LHCN-M2 (cell line): ENCODE measurements around the gene CNOT1. TPM values are rescaled to one million over a fixed set of nuclear protein-coding genes. Genes with fewer than 3 reads are reported as not detected.
"Not testable (repeated sequence)": the region's sequence is repeated elsewhere in the genome, so short reads cannot be mapped to it uniquely, and the experiment has no call there.

Source experiments
- DNase-seq: peaks from one replicate; pipeline ENCODE4 v3.0.0-alpha.2; 2012; ENCODE audit warnings: low read depth
- total RNA-seq: library from RNA; depleted of rRNA; stranded (reverse); fragments of >200 nt; gene quantifications from 2 replicates; pipeline ENCODE4 v1.2.3, GENCODE V29; 2014

Gene CNOT1
- total RNA-seq, 1 experiment from 2014 or later = 101 TPM

DNA sequence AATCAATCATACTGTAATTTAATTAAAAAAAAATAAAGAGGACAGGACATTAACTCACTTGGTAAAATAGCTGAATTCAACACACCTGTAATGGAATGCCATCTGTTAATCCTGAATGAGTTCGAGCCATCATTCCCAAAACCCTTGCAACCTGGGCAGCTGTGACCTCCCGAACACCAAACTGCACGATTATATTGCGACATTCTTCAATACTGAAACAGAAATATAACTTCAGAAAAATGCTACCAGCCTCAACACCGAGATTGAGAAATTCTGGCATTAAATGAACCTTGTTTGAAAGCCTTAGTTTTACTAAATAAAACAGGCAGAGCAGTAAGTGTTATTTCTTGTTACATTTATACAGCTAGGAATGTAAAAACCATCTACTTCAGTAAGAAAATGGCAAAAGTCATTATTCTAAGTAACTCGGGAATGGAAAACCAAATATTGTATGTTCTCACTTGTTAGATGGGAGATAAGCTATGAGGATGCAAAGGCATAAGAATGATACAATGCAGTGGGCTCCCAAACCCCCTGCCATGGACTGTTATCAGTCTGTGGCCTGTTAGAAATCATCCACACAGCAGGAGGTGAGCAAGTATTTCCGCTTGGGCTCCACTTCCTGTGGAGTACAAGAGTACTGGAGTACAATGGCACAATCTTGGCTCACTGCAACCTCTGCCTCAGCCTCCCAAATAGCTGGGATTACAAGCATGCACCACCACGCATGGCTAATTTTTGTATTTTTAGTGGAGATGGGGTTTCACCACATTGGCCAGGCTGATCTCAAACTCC lies 46.5 kb downstream of the CNOT1 start:
- no peak for DNase-seq

DNA sequence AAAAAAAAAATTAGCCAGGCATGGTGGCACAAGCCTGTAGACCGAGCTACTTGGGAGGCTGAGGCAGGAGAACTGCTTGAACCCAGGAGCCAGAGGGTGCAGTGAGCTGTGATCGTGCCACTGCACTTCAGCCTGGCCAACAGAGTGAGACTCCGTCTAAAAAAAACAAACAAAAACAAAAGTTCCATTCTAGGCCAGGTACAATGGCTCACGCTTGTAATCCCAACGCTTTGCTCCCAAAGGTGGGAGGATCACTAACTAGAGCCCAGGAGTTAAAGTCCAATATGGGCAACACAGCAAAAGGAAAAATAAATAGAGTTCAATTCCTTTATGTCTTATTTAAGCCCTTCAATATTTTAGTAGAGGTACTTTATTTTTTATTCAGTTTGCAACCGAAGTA lies 47.5 kb downstream of the CNOT1 start:
- DNase-seq = no peak

DNA sequence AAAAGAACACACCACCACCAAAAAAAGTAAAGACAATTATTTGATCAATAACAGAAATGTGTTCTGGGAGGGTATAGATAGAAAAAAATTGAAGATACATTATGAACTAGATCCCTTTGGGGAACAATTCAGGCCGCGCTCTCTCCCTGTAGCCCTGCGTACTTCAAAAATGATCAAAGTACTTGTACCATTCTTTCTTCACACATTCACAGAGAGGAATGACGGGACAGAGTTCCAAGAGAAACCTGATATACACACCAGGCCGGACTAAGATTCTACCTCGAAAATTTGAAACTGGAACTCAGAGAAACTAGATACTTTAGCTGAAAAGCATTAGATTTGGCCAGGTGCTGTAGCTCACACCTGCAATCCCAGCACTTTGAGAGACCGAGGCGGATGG lies 50.0 kb downstream of the CNOT1 start:
- DNase-seq = no peak

DNA sequence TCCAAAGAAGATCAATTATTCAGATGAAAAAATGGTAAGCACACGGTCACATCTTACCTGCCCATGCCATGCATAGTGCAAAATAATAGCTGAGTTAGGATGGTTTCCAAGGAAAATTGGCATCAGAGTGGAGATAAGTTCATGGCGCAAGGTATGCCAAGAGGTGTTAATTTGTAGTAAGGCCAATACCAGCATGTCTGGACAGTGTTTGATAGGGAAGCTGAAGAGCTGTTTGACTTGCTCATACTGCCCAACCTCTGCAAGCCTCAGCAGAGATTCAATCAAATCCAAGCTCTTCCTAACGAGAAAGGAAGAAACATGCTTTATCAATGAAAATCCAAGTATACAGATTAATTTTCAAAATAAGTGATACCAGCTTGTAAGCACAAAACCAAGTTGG lies 51.0 kb downstream of the CNOT1 start:
- DNase-seq = no peak

DNA sequence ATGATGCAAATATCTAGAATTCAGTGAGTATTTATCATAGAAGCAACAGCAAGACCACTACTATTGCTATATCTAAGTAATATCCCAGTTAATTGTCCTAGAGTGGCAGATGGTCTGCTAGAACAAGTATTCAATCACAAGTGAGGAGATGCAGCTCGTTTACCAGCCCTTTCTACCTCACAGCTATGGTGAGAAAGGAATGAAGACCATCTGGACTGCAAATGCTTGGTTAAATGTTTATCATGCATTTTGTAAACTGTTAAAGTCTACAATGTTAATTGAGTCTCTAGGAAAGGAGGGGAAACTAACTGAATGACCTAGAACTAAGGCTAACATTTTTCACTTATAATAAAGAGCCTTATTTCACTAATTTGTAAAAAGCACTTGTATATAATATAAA lies 52.5 kb downstream of the CNOT1 start:
- DNase-seq = no peak

DNA sequence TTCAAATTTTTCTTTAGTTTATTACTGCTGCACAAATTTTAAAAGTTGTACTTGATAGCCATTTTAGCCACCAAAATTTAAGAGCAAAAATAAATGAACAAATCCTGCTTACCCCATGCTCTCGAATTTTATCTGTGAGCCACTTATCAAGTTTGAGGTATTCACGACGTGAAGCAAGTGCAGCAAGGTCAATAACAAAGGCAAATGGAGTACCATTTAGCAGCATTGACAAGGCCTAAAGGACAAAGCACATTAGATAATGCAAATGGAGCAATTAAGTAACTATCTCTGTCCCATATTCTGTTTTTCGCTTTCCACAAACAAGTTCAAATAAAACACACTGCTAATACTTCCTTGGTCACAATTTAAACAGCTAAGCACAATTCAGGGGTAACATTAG lies 54.7 kb downstream of the CNOT1 start:
- no peak for DNase-seq

DNA sequence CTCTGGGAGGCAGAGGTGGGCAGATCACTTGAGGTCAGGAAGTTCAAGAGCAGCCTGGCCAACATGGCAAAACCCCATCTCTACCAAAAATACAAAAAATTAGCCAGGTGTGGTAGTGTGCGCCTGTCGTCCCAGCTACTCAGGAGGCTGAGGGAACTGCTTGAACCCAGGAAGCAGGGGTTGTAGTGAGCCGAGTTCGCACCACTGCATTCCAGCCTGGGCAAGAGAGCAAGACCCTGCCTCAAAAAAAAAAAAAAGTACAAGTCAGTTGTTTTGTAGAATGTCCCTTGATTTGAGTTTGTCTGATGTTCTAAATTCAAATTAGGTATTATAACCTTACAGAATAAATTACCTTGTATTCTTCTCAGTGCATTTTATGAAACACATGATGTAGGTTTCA lies 63.9 kb downstream of the CNOT1 start:
- DNase-seq = not testable (repeated sequence)

DNA sequence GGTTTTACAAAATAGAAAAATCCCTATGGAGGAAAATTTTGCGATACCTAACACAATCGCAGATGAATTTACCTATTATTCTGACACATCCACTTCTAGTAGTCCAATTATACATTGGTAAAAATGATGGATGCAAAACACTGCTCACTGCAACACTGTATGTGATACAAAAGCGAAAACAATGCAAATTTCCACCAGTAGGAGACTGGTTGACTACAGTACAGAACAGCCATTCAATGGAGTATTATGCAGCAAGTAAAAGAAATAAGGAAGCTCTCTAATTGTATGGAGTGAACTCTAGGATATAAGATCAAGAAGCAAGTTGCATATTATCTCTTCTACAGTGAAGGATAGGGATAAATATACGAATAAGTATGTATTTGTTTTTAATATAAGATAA lies 65.9 kb downstream of the CNOT1 start:
- peak; percentile 4 for DNase-seq

DNA sequence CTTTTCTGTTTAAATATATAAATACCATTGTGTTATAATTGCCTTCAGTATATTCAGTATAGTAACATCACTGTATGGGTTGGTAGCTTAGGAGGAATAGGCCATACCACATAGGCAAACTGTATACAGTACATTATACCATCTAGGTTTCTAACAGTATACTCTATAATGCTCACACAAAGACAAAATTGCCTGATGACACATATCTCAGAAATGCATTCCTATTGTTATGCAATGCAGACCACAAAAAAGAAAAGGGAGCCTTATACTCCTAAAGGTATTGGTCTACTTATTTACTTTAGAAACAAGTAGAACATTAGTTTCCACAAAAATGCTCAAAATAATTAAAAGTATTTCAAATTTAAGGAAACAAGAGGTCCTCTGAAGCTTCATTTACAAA lies 66.4 kb downstream of the CNOT1 start:
- peak; percentile 70 for DNase-seq

DNA sequence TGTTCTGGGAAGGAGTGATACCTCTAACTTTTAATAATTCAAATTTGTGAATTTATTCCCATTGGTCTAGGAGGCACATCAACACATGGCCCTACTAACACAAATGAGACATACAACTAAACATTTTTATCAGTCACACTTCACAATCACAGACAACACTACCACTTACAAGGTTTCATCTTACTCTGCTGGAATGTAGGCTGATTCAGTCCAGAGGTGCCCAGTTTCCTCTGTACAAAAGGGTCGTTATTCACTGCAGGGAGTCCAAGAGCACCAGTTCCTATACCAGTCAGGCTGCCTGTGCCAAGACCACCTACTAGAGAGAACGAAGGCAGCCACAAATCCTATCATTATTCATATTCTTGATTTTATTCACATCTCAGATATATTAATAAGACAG lies 72.9 kb downstream of the CNOT1 start:
- DNase-seq = peak; percentile 15

DNA sequence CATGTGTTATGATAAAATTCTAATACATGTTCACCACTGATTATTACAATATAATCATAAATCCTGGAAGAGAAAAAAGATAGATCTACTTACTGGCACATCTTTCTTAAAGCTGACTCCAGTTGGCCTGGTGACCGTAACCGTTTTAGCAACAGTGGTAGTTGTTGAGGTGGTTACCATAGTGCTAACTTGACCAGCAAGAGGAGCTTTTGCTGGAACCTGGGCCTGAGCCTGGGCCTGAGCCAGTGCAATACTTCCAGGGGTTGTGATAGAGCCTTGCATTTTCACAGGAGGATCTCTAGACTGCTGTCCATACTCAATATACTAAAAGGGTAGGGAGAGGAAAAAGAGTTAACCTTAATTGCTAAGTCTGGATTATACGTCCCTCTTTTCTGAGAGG lies 78.1 kb downstream of the CNOT1 start:
- peak; percentile 5 for DNase-seq

DNA sequence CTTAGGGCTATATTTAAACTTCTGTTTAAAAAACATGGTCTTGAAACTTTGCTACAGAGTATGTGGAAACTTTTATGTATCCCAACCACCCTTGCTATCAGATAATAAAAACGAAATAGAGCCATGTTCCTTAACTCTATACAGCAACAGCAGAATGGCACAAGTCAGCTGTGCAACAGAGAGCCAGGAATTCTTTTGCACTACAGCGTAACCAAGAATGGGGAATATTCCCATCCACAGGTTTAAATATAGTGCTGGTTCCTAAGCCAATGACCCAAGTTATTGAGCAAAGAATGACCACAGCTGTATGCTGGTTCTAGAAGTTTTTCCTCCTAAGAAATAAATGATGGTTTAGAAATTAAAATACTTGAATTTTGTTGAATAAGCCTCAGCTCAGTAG lies 81.2 kb downstream of the CNOT1 start:
- no peak for DNase-seq

DNA sequence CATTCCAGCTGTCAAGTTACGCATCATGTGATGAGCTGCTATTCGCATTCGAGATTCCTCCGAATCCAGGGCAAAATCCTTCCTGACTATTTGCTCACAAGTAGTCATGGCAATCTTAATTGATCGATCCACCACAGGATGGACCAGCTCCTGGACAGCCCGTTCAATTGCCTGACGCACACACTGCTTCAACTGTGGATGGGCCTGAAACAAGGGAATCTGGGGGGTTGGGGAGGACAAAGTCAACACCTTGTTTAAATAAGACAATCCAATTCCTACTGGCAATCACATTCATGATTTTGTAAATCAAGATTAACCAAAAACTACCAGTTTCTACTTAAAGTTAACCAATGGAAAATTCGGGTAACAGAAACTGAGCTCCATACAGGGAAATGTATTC lies 85.9 kb downstream of the CNOT1 start:
- DNase-seq = no peak

DNA sequence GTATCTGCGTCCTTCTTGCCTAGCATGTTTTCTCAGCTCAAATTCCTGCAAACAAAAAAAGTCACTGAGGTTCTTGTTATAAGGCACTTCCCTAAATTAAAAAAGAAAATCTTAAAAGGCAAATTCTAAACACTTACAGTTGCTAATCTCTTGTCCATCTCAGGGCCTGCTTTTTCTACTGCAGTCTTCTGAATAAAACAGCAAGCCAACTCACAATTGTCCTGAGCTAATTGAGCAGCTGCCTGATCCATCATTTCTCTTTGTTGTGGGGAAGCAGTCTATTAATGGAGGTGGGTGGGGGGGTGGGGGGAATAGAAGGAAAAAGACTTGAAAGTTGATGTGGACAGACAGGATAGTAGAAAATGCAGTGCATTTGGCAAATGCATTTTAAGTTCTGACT lies 87.3 kb downstream of the CNOT1 start:
- DNase-seq = no peak

DNA sequence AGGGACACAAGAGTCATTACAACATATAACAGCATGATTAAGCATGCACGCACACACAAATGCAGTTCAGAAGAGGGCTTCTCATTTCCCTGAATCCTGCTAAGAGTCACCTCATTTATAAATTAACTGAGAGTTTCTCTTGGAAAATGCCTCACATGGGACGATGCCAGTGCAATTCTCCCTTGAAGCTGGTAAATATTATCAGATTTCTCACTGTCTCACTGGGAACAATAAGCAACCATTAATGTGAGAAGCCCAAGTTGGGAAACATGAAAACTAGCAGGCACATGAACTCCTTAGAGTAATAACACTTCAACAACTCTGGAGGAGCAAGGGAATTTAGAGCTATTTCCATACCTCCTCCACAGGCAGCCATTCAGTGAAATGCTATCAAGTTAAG lies 87.9 kb downstream of the CNOT1 start:
- DNase-seq = no peak

DNA sequence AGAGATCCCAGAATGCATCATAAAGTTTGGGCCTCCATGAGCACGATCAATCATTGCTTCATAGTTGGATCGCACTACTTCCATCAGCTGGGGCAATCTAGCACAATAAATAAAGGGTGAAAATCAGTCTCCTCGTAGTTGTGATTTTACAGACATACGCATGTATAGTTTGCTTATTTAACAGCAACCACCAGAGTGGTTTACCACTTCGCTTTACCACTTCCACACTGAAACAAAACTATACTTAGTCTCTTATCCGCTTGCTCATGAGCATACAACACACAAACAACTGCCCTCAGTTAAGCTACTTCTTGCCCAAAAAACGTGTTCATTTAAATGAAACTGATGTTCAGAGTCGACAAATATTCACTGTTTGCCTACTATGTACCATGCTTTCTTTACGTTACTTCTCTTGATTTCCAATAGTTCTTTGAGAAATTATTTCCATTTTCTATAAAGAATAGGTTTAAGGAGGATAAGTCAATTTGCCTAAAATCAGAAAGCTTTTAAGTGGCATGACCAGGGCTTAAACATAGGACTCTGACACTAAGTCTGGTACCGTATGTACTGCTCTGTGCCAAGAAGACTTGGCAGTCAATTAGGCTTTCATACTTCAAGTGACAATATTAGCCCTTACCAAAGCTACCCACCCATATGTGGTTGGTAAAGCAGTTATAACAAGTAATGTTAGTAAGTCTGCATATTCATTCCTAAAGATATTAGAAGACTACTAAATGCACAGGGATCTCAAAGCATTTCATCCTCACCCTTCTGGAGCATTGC lies 92.3 kb downstream of the CNOT1 start:
- DNase-seq = no peak

DNA sequence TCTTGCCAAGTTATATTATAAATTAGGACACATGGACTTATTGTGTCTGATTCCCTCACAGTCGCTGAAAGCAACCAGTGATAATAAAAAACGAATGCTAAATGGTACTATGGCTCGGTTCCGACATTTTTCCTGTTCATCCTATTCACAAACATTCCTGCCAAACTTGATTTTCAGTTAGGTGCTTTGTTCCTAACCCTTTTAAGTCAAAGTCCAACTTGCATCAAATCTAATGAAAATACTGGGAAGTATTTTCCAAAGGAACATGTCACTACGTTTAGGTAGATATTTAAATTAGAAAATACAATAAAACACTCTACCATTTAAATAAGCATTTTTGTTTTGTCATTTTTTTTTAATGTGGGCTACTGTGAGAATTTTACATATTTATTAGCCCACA lies 93.3 kb downstream of the CNOT1 start:
- no peak for DNase-seq

DNA sequence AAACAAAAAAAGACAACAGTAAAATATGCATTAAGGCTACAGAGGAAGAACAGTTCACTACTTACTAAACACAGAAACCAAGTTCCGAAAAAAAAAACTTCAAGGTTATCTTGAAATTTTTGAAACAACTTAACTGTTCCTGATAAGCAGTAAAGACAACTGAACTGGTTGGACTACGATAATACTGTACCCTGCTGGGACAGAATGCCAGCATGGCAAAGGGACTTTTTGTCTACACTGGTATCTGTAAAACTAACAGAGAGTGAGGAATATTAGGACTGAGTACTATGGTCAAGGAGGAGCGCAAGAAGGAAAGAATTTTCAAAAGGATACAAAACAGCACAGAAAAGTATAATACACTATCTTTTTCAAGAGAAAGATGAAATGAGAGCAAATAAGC lies 94.5 kb downstream of the CNOT1 start:
- DNase-seq = no peak

DNA sequence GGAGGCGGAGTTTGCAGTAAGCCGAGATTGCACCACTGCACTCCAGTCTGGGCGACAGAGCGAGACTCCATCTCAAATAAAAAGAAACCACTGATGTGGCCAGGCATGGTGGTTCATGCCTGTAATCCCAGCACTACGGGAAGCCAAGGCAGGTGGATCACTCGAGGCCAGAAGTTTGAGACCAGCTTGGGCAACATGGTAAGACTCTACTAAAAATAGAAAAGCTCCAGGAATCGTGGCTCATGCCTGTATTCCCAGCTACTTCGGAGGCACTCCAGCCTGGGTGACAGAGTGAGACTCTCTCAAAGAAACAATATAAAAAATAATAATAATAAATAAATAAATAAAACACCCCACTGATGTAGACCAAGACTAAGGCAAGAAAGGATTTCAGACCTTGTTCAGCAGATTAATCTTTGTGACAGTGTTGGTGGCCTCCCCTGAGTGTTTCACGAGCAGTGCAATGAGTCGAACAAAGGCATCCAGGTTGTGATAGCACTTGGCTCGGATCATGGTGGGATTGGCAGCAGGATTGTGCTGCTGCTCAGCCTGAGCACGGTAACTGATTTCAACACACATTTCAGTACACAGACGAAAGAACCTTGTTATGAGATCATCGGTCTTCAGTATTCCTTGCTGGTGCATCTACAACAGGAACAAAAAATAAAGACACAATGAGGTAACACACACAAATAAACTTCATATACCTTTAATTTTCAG lies 95.7 kb downstream of the CNOT1 start:
- DNase-seq = no peak

DNA sequence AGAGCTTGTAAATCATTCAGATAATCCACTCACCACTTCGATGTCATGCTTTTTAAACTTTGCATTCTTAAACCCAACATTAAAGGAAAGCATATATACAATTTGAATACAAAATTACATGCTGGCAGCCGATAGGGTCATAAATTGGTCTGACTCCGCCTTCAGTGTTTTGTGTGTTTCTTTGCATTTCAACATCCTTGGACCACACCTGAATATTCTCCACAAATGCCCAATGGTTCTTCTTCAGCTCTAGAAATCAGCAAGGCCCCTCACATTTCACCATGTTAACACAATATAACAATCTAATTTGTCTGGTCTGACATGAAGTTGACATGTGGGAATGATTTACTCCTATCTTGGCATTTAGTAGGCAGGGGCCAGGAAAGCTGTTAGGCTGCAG lies 97.2 kb downstream of the CNOT1 start:
- no peak for DNase-seq

DNA sequence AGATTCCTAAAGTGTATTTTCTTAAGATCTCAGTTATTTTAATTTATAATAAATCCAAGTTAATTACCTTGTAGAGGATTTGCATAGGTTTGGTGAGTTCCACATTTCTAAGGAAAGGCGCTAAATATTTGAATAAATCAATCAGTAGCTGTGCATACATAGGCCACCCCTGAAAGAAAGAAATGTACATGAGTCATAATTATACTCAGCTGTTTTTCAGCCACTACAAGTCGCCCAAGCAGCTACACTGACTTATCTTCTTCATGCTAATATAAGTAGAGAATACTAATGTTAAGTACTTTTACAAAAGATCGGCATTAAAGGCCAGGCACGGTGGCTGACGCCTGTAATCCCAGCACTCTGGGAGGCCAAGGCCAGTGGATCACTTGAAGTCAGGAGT lies 99.4 kb downstream of the CNOT1 start:
- no peak for DNase-seq

DNA sequence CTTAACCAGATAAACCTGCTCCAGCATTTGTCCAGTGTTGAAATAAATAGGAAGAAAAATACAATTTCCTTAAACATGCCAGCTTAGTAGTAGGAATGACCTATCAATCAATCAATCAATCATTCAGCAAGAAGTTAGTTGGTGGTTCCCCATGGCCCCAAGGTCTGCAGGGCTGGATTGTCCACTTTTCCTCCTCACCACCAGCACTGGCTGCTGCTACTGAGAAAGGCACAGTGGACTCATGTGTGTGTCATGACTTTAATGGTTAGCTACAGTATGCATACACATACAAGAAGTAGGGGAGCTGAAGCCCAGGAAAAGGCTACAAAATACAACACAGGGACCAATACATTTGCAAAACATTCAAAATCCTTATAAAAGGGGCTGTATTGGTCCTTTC lies 109.9 kb downstream of the CNOT1 start:
- no peak for DNase-seq

DNA sequence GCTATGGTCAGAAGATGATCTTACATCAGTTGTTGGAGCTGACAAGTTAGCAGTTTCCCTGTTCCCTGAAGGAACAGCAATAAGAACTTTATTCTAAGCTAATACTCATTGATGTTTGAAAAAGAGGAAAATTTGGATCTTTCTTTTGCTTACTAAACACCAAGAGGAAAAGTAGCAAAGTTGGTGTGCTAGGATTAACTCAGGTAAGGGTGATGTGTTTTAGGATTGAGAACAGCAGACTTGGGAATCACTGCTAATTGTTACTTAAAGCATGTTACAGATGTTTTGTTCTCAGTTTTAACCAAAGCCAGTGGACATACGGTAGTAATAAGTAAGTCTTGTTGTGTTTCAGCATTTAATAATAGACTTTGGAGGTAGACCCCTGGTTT lies 110.7 kb downstream of the CNOT1 start:
- no peak for DNase-seq
